GM06990 (cell line): Measurements from ENCODE around the gene POLD2.

Experiments
- DNase-seq: peaks from one replicate; pipeline ENCODE4 v3.0.0-alpha.2; 2011; ENCODE audit not compliant: insufficient read length; ENCODE audit errors: extremely low read depth
- H3K27me3 ChIP-seq: replicated peaks from 2 replicates; pipeline ENCODE4 v1.6.0; 2011; ENCODE audit warnings: low read length; ENCODE audit not compliant: control insufficient read depth, insufficient read depth
- H3K36me3 ChIP-seq: 2 replicates; pipeline ENCODE4 v1.5.1; 2011; ENCODE audit warnings: low read length; ENCODE audit not compliant: control insufficient read depth, insufficient read depth
- H3K4me3 ChIP-seq: replicated peaks from 2 replicates; pipeline ENCODE4 v1.5.1; 2011; ENCODE audit warnings: low read depth, mild to moderate bottlenecking, control low read depth, low read length
- CTCF ChIP-seq: IDR thresholded peaks from 2 replicates; pipeline ENCODE4 v1.5.1; 2011; ENCODE audit warnings: low read length, control low read depth, mild to moderate bottlenecking, inconsistent platforms; ENCODE audit not compliant: insufficient read depth, poor library complexity, severe bottlenecking

The POLD2 gene

DNA sequence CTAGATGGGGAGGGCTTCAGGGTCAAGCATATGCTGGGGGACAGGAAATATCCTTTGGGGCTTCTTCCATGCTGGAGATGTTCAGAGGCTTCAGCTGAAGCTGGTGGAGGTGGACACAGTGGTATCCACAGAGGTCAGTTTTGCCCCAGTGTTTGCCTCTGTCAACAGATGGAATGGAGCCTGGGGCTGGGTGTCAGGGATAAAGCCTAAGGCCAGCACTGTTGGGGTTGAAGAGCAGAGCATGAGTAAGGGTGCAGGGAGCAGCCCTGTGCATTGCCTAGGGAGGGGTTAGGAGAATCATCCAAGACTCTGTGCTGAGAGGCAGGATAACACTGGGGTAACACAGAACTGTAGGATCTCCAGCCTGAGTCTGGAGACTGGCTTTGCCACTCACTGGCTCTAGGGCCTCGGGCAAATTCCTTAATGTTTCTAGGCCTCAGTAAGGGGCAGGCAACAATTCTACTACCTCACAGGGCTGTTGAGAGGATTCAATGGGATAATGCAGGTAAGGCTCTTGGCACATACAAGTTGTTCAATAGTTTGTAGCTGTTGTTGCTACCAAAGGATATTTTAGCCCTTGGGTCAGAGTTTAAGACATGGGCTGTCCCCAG lies 39.5 kb upstream of the POLD2 start:
- H3K36me3 ChIP-seq, result no peaks in the 10 kb centered on the region
- no peaks in the 10 kb centered on the region for H3K27me3 ChIP-seq
- no peak for DNase-seq
- H3K4me3 ChIP-seq, result no peak overlapping the region
- TF ChIP-seq CTCF, result no peak

- Histone ChIP-seq H3K36me3 (no peaks in the 10 kb centered on the region), H3K27me3 (no peaks in the 10 kb centered on the region), H3K4me3 (no peak overlapping the region)
- TF ChIP-seq CTCF, result no peak
- no peak for DNase-seq
Measured at GRCh38 chr7:44162179-44162578, 38.8 kb upstream of the POLD2 start.

- no peaks in the 10 kb centered on the region for H3K27me3 ChIP-seq
- no peak overlapping the region for H3K4me3 ChIP-seq
- H3K36me3 ChIP-seq, result no peaks in the 10 kb centered on the region
- TF ChIP-seq CTCF, result no peak
- DNase-seq, result no peak
Measured at GRCh38 chr7:44161371-44161770, 38.0 kb upstream of the POLD2 start.

- Histone ChIP-seq H3K36me3 (no peaks in the 10 kb centered on the region), H3K27me3 (no peaks in the 10 kb centered on the region), H3K4me3 (no peak overlapping the region)
- TF ChIP-seq CTCF, result no peak
- DNase-seq, result no peak
Measured at GRCh38 chr7:44159824-44160630, 36.7 kb upstream of the POLD2 start.

GRCh38 chr7:44158873-44159631 lies 35.7 kb upstream of the POLD2 start:
- Histone ChIP-seq H3K36me3 (no peaks in the 10 kb centered on the region), H3K4me3 (no peak overlapping the region), H3K27me3 (no peaks in the 10 kb centered on the region)
- TF ChIP-seq CTCF, result no peak
- DNase-seq, result no peak
